ENCODE results near the gene CA12. TPM values are rescaled to one million over a fixed set of nuclear protein-coding genes. Genes with fewer than 3 reads are reported as not detected.

Gene CA12
- total RNA-seq, 1 experiment from 2014 or later, result 2.8 TPM

- Mint-ChIP-seq H3K36me3 (no peaks in the 10 kb centered on the region), H3K27me3 (ENCODE audit: low read depth) (no peaks in the 10 kb centered on the region), H3K4me1 (peaks cover 28% of the 10 kb centered on the region), H3K27ac (no peak overlapping the region), H3K9me3 (no peaks in the 10 kb centered on the region), H3K4me3 (no peak overlapping the region)
- ChIA-PET POLR2A (interaction anchor here (0.6 to 0.7 kb wide), 2 partner anchors 90 to 1243 kb away, joined by 3 read pairs; no protein-coding TSS in a partner anchor), CTCF (no interaction called here)
- ATAC-seq, result no peak
- DNase-seq (ENCODE audit: low spot score), result no peak
- TF ChIP-seq GRHL2 (CRISPR knock-in tag; IDR thresholded peaks at IDR 0.05; ENCODE audit: insufficient replicate concordance, severe bottlenecking) (no peak), ARID4B (CRISPR knock-in tag; IDR thresholded peaks at IDR 0.05; ENCODE audit: borderline replicate concordance) (no peak), E2F1 (CRISPR knock-in tag; IDR thresholded peaks at IDR 0.05) (no peak), OVOL2 (CRISPR knock-in tag; IDR thresholded peaks at IDR 0.05; ENCODE audit: borderline replicate concordance) (no peak), TEAD4 (CRISPR knock-in tag; IDR thresholded peaks at IDR 0.05) (no peak), TCF7 (CRISPR knock-in tag; IDR thresholded peaks at IDR 0.05; ENCODE audit: low read depth) (no peak), IRF1 (CRISPR knock-in tag; IDR thresholded peaks at IDR 0.05) (no peak), ERG (CRISPR knock-in tag; IDR thresholded peaks at IDR 0.05) (no peak), ZNF138 (CRISPR knock-in tag; conservative IDR thresholded peaks at IDR 0.05) (no peak), AR (CRISPR knock-in tag; IDR thresholded peaks at IDR 0.05) (no peak), NR1H2 (CRISPR knock-in tag; IDR thresholded peaks at IDR 0.05) (no peak), SMAD3 (CRISPR knock-in tag; IDR thresholded peaks at IDR 0.05; ENCODE audit: borderline replicate concordance) (no peak), STAT6 (CRISPR knock-in tag; conservative IDR thresholded peaks at IDR 0.05; ENCODE audit: low read depth) (no peak), TP53 (CRISPR knock-in tag; IDR thresholded peaks at IDR 0.05) (no peak), NR3C1 (CRISPR knock-in tag; conservative IDR thresholded peaks at IDR 0.05; ENCODE audit: low read depth) (no peak), JAZF1 (CRISPR knock-in tag; IDR thresholded peaks at IDR 0.05) (no peak)
These were observed 46.0 kb downstream of the CA12 start for GRCh38 chr15:63335543-63336240.
